ENCODE results near the gene POC1B.

Gene POC1B

DNA sequence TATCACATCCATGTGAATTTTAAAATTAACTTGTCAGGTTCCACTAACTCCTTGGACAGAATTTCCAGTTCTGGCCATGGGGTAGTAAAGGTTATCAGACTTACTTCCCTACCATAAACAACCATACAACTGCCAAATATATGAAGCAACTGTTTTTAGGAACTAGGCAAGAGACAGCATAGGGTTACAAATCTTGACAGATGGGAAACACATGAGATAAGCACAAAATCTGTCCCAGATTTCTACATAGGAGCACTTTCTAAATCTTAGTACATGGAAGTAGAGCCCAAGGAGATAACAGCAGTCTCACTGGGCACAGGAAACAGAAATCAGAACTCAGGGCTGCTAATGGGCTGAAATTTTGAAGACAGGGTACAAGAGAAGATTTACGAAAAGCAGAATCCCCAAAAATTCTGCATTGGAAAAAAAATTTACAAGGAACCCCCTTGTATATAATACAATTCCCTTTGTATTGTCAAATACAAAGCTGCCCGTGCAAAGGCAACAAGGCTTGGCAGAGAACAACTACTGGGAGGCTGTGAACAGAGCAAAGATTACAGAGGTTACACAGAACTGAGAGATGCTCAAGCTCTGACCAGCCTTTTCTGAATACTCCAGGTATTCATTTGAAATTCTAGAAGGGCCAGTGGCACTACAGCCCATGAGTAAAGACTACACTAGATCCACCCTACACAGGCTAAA is 44.5 kb downstream of the POC1B start:
- peaks cover 0 to 3% of the 10 kb centered on the region in 2 donors for H3K4me1 ChIP-seq (ENCODE audit: control insufficient read depth in 1 of 2, insufficient read depth in 2 of 2, low read length in 2 of 2)
- no peak overlapping the region for H3K9ac ChIP-seq (ENCODE audit: low read depth in 1 of 2, low read length in 2 of 2)
- peaks cover 0 to 4% of the 10 kb centered on the region in 2 donors for H3K36me3 ChIP-seq (ENCODE audit: control insufficient read depth in 1 of 2, insufficient read depth in 2 of 2, low read length in 2 of 2)
- H3K27me3 ChIP-seq (ENCODE audit: control insufficient read depth in 1 of 2, insufficient read depth in 2 of 2, low read length in 2 of 2): no peaks in the 10 kb centered on the region
- H3K9me3 ChIP-seq (ENCODE audit: control insufficient read depth in 1 of 2, low read length in 2 of 2): no peaks in the 10 kb centered on the region
- no peak overlapping the region for H3K27ac ChIP-seq (ENCODE audit: low read depth, low read length)
- H3K4me3 ChIP-seq (ENCODE audit: low read depth in 1 of 2, low read length in 2 of 2): no peak overlapping the region

DNA sequence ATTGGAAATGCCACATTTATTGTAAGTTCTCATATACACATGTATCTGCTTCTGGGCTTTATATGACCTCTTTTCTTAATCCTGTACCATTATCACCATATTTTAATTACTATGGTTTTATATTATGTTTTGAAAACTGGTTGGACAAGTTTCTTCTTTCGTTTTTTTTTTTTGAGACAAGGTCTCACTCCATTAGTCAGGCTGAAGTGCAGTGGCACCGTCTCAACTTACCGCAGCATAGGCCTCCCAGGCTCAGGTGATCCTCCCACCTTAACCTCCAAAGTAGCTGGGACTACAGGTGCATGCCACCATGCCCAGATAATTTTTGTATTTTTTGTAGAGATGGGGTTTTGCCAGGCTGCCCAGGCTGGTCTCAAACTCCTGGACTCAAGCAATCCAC is 45.9 kb downstream of the POC1B start:
- Histone ChIP-seq H3K9me3 (ENCODE audit: control insufficient read depth in 1 of 2, low read length in 2 of 2) (no peaks in the 10 kb centered on the region), H3K4me3 (ENCODE audit: low read depth in 1 of 2, low read length in 2 of 2) (no peak overlapping the region), H3K27ac (ENCODE audit: low read depth, low read length) (no peak overlapping the region), H3K4me1 (ENCODE audit: control insufficient read depth in 1 of 2, insufficient read depth in 2 of 2, low read length in 2 of 2) (peaks cover 3% of the 10 kb centered on the region in 2 donors), H3K27me3 (ENCODE audit: control insufficient read depth in 1 of 2, insufficient read depth in 2 of 2, low read length in 2 of 2) (no peaks in the 10 kb centered on the region), H3K36me3 (ENCODE audit: control insufficient read depth in 1 of 2, insufficient read depth in 2 of 2, low read length in 2 of 2) (no peaks in the 10 kb centered on the region), H3K9ac (ENCODE audit: low read depth in 1 of 2, low read length in 2 of 2) (no peak overlapping the region)

DNA sequence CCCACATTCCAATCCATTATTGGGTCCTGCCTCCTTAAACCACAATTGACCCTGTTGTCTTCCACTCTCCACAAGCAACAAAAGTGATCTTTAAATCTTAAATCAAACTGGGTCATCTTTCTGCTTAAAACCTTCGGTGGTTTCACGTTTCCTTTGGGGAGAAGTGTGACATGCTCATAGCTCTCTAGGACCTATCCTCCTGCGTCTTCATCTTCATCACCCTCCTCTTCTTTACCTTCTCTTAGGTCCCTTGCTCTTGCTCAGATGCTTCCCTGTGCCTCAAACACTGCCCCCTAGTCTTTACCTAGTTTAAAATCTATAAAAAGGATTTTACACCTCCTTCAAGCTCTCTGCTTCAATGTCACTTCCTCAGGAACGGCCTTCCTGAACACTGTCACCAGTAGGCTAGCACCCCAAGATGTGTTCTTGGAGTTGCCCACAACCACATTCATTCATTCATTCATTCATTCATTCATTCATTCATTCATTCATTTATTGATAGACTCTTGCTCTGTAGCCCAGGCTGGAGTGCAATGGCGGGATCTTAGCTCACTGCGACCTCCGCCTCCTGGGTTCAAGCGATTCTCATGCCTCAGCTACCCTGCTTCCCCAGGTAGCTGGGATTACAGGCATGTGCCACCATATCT is 48.1 kb downstream of the POC1B start:
- peaks cover 3 to 10% of the 10 kb centered on the region in 2 donors for H3K4me1 ChIP-seq (ENCODE audit: control insufficient read depth in 1 of 2, insufficient read depth in 2 of 2, low read length in 2 of 2)
- no peak overlapping the region for H3K4me3 ChIP-seq (ENCODE audit: low read depth in 1 of 2, low read length in 2 of 2)
- no peak overlapping the region for H3K9ac ChIP-seq (ENCODE audit: low read depth in 1 of 2, low read length in 2 of 2)
- H3K27me3 ChIP-seq (ENCODE audit: control insufficient read depth in 1 of 2, insufficient read depth in 2 of 2, low read length in 2 of 2): no peaks in the 10 kb centered on the region
- H3K36me3 ChIP-seq (ENCODE audit: control insufficient read depth in 1 of 2, insufficient read depth in 2 of 2, low read length in 2 of 2): no peaks in the 10 kb centered on the region
- no peaks in the 10 kb centered on the region for H3K9me3 ChIP-seq (ENCODE audit: control insufficient read depth in 1 of 2, low read length in 2 of 2)
- H3K27ac ChIP-seq (ENCODE audit: low read depth, low read length): no peak overlapping the region

DNA sequence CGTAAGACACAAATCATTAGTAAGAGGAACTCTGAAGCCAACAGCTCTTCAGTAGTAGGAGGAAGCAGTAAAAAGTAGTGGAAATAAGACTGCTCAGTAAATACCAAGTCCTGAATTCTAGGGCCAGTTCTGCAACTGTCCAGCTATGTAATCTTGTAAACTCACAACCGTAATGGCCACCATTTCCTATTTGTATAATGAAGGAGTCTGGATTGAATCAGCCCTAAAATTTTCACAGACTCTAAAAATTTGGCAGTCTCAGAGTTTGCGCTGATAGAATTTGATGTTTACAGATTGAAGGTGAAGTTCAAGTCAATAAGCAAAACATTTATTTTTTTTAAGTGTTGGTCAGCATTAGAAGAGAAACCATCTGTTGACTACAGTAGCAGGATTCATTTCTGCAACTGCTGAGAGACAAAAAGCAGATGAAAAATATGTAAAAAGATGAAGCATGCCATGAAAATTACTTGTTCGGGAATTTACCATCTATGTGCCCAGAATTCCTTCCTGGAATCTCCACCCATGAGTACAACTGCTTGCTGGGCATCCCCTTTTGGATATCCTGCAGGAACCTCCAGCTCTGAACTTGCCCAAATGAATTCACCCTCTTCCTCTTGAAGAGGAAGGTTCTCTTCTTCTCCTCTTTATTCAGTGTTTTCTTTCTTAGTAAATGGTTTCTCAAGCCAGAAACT is 48.8 kb downstream of the POC1B start:
- H3K4me3 ChIP-seq (ENCODE audit: low read depth in 1 of 2, low read length in 2 of 2): no peak overlapping the region
- no peaks in the 10 kb centered on the region for H3K36me3 ChIP-seq (ENCODE audit: control insufficient read depth in 1 of 2, insufficient read depth in 2 of 2, low read length in 2 of 2)
- no peak overlapping the region for H3K27ac ChIP-seq (ENCODE audit: low read depth, low read length)
- H3K27me3 ChIP-seq (ENCODE audit: control insufficient read depth in 1 of 2, insufficient read depth in 2 of 2, low read length in 2 of 2): no peaks in the 10 kb centered on the region
- peaks cover 3 to 10% of the 10 kb centered on the region in 2 donors for H3K4me1 ChIP-seq (ENCODE audit: control insufficient read depth in 1 of 2, insufficient read depth in 2 of 2, low read length in 2 of 2)
- H3K9me3 ChIP-seq (ENCODE audit: control insufficient read depth in 1 of 2, low read length in 2 of 2): no peaks in the 10 kb centered on the region
- no peak overlapping the region for H3K9ac ChIP-seq (ENCODE audit: low read depth in 1 of 2, low read length in 2 of 2)

DNA sequence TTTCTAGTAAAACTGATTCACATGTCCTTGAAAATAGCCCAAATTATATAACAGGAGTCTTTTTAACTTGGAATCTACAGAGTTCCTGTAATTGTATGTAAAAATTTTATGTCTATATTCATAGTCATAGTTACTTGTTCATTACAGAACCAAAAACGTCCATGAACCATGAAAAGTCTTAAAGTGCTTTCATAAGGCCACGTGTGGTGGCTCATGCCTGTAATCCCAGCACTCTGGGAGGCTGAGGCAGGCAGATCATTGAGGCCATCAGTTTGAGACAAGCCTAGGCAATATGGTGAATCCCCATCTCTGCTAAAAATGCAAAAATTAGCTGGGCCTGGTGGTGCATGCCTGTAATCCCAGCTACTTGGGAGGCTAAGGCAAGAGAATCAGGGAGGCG is 49.6 kb downstream of the POC1B start:
- Histone ChIP-seq H3K27me3 (ENCODE audit: control insufficient read depth in 1 of 2, insufficient read depth in 2 of 2, low read length in 2 of 2) (no peaks in the 10 kb centered on the region), H3K4me3 (ENCODE audit: low read depth in 1 of 2, low read length in 2 of 2) (no peak overlapping the region), H3K9me3 (ENCODE audit: control insufficient read depth in 1 of 2, low read length in 2 of 2) (no peaks in the 10 kb centered on the region), H3K27ac (ENCODE audit: low read depth, low read length) (no peak overlapping the region), H3K9ac (ENCODE audit: low read depth in 1 of 2, low read length in 2 of 2) (no peak overlapping the region), H3K4me1 (ENCODE audit: control insufficient read depth in 1 of 2, insufficient read depth in 2 of 2, low read length in 2 of 2) (peaks cover 6 to 10% of the 10 kb centered on the region in 2 donors), H3K36me3 (ENCODE audit: control insufficient read depth in 1 of 2, insufficient read depth in 2 of 2, low read length in 2 of 2) (no peaks in the 10 kb centered on the region)

DNA sequence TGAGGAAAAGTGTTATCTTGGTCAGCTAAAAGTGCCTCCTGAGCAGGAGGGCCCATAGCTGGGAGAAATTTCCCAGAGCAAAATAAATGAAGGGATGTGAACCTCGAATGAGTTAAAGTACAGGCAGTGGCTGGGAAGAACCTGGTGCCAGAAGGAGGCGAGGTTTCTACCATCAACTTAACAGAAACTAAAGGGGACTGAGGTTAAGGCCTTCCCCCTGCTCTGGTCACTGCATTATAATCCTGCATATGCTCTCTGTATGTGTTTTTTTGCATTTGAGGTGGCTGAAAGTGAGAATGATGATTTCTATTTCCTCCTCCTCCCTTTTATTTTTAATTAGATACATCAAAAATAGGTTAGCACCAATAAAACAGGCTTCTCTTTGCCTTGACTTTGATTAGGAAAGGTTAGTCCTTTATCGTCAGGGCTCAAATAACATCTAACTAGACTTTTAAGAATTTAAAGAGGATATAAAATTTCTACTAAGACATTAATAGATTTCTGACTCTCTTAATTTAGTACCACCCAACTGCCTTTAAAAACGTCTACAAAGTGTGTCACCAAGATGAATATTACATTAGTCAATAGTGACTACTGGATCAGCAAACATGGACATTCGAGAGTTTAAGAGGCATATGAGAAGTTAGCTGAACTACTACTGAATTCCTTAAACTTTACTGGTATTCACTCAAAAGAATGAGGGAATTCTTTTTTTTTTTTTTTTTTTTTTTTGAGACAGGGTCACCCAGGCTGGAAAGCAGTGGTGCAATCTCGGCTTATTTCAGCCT is 50.5 kb downstream of the POC1B start:
- Histone ChIP-seq H3K27me3 (ENCODE audit: control insufficient read depth in 1 of 2, insufficient read depth in 2 of 2, low read length in 2 of 2) (no peaks in the 10 kb centered on the region), H3K4me3 (ENCODE audit: low read depth in 1 of 2, low read length in 2 of 2) (no peak overlapping the region), H3K9ac (ENCODE audit: low read depth in 1 of 2, low read length in 2 of 2) (no peak overlapping the region), H3K27ac (ENCODE audit: low read depth, low read length) (no peak overlapping the region), H3K4me1 (ENCODE audit: control insufficient read depth in 1 of 2, insufficient read depth in 2 of 2, low read length in 2 of 2) (peaks cover 10 to 12% of the 10 kb centered on the region in 2 donors), H3K9me3 (ENCODE audit: control insufficient read depth in 1 of 2, low read length in 2 of 2) (no peaks in the 10 kb centered on the region), H3K36me3 (ENCODE audit: control insufficient read depth in 1 of 2, insufficient read depth in 2 of 2, low read length in 2 of 2) (no peaks in the 10 kb centered on the region)

DNA sequence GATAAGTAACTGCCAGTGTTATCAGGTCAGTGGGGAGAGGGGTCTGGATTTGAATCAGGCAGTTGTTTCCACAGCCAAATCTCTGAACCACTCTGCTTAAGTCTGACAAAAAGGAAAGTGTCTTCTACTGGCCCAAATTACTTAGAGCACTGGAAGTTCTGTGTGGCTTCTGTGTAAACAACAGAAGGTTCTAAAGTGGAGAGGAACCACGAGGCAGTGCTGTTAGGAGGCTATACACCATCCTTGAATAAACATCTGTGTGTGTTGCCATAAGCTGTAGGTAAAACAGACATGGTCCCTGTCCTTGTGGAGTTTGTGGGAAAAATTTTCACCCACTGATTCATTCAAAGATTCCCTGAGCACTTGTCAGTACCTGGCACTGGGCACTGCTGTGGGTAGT is 51.2 kb downstream of the POC1B start:
- Histone ChIP-seq H3K9ac (ENCODE audit: low read depth in 1 of 2, low read length in 2 of 2) (no peak overlapping the region), H3K4me1 (ENCODE audit: control insufficient read depth in 1 of 2, insufficient read depth in 2 of 2, low read length in 2 of 2) (peaks cover 10 to 12% of the 10 kb centered on the region in 2 donors), H3K9me3 (ENCODE audit: control insufficient read depth in 1 of 2, low read length in 2 of 2) (no peaks in the 10 kb centered on the region), H3K27ac (ENCODE audit: low read depth, low read length) (no peak overlapping the region), H3K27me3 (ENCODE audit: control insufficient read depth in 1 of 2, insufficient read depth in 2 of 2, low read length in 2 of 2) (no peaks in the 10 kb centered on the region), H3K36me3 (ENCODE audit: control insufficient read depth in 1 of 2, insufficient read depth in 2 of 2, low read length in 2 of 2) (no peaks in the 10 kb centered on the region), H3K4me3 (ENCODE audit: low read depth in 1 of 2, low read length in 2 of 2) (no peak overlapping the region)

DNA sequence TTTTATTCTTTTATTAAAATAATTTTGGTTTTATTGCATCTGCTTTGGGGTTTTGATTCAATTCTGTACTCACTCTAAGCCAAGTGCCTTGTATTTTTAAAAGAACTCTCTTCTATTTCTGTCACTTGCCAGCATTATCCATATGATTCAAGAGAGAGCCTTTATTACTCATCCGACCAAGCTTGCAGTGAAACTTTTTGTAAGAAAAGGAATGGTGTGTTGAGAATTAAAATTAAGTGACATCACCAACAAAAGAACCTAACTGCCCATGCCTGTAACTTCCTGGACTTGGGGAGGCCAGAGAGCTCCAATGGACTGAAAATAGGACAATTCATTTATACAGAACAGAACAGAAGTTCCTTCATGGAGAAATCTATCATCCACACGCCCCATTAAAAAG is 53.3 kb downstream of the POC1B start:
- Histone ChIP-seq H3K9me3 (ENCODE audit: control insufficient read depth in 1 of 2, low read length in 2 of 2) (no peaks in the 10 kb centered on the region), H3K4me3 (ENCODE audit: low read depth in 1 of 2, low read length in 2 of 2) (no peak overlapping the region), H3K27me3 (ENCODE audit: control insufficient read depth in 1 of 2, insufficient read depth in 2 of 2, low read length in 2 of 2) (no peaks in the 10 kb centered on the region), H3K36me3 (ENCODE audit: control insufficient read depth in 1 of 2, insufficient read depth in 2 of 2, low read length in 2 of 2) (no peaks in the 10 kb centered on the region), H3K9ac (ENCODE audit: low read depth in 1 of 2, low read length in 2 of 2) (no peak overlapping the region), H3K4me1 (ENCODE audit: control insufficient read depth in 1 of 2, insufficient read depth in 2 of 2, low read length in 2 of 2) (peaks cover 10% of the 10 kb centered on the region in 2 donors), H3K27ac (ENCODE audit: low read depth, low read length) (no peak overlapping the region)

DNA sequence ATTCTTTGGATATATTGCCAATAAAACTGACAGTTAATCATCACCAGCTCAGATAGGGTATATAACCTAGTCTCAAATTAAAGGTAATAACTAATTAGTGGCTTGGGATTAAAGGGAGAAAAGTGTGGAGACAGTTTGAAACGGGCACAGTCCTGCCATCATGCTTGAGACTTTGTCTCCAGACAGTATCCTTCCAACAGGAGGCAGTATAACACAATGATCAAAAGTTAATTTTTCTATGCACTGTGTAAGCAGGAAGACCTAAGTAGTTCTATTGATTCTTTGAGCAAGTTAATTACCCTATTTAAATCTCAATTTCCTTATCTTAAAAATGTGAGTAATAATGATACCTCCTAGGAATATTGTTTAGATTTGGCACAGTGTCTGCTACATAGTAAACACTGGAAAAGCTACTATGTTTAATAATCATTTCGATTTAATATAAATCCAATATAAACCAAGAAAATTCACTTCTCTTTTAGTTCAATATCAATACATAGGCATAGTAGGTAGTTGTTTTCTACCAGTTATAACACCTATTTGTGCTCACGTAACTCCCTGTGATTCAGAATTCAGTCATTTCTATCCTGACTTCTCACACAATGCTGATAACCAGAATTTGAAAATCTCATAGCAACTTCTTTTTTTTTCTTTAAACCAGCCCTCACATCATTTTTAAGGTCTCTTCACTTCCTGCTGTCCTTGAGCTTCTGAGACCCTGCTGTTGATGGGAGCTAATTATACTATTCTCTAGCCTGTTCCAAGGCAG is 54.9 kb downstream of the POC1B start:
- Histone ChIP-seq H3K4me1 (ENCODE audit: control insufficient read depth in 1 of 2, insufficient read depth in 2 of 2, low read length in 2 of 2) (peaks cover 10% of the 10 kb centered on the region in 2 donors), H3K4me3 (ENCODE audit: low read depth in 1 of 2, low read length in 2 of 2) (no peak overlapping the region), H3K9me3 (ENCODE audit: control insufficient read depth in 1 of 2, low read length in 2 of 2) (no peaks in the 10 kb centered on the region), H3K36me3 (ENCODE audit: control insufficient read depth in 1 of 2, insufficient read depth in 2 of 2, low read length in 2 of 2) (no peaks in the 10 kb centered on the region), H3K27ac (ENCODE audit: low read depth, low read length) (no peak overlapping the region), H3K27me3 (ENCODE audit: control insufficient read depth in 1 of 2, insufficient read depth in 2 of 2, low read length in 2 of 2) (no peaks in the 10 kb centered on the region), H3K9ac (ENCODE audit: low read depth in 1 of 2, low read length in 2 of 2) (no peak overlapping the region)

Data from duodenal mucosa (tissue), 2 donors.